GM21423 (cell line): ENCODE measurements around the gene TMC5.
"Not testable (repeated sequence)": the region's sequence is repeated elsewhere in the genome, so short reads cannot be mapped to it uniquely, and the experiment has no call there.

Experiments used
- ATAC-seq: cut with Tn5 transposase; IDR thresholded peaks from one replicate; pipeline ENCODE4 v1.9.1; 2021; ENCODE audit warnings: mild to moderate bottlenecking, moderate library complexity; ENCODE audit not compliant: unreplicated experiment

The TMC5 gene

DNA sequence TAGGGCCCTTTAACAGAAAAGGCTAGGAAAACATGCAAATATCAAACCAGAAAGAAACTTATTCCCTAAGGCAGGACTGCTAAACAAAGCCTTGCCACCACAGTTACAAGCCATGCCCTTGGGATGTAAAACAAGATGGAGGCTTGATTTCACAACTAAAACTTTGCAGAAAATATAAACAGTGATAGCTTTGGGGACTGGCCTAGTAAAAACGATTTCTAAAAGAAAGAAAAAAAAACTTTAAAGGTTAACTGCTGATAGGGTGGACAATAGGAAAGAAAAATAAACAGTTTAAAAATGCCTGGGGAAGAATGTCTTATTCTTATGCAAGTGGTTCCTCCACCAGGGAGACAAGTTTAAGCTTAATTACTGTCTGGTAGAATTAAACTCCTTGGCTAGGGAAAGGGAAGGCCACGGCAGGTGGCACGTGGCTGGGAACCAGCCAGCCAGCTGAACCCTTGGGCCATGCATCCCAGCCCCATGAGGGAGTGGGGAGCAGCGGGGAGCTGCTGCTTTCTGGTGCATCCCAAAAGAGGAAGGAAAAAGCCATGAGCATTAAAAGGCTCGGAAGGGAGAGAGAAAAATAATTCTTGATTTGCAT lies 10.7 kb upstream of the TMC5 start:
- ATAC-seq: no peak

DNA sequence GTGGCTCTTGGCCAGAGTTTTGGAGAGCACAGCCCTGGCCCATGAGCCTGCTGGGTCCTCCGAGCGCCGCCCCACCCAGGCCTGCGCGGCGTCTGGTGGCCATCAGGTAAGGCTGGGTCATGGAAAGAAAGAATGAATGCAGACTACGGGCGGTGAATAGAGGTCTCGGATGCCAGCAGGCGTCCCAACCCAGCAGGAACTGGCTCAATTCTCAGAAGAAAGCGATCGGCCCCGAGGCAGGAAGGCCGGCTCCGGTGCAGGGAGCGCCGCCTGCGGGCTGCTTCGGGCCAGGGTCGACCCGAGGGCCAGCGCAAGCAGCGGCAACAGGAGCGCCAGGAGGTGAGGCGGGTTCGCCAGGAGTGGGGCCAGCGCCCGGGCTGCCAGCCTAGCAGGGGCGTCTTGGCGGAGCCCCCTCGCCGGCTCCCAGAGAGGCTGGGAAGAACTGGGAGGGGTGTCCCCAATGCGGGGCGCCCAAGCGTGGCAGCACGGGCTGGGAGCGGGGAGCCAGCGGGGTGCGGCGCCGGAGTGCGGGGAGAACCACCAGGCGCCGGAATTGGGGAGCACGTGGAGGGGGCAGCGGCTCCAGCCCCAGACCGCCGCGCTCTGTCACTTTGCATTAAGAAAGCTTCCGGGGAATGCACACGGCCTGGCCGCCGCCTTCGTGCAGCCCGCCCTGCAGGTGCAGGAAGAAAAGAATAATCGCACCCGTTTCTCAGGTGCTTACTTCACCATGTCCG lies 7.1 kb upstream of the TMC5 start:
- no peak for ATAC-seq

DNA sequence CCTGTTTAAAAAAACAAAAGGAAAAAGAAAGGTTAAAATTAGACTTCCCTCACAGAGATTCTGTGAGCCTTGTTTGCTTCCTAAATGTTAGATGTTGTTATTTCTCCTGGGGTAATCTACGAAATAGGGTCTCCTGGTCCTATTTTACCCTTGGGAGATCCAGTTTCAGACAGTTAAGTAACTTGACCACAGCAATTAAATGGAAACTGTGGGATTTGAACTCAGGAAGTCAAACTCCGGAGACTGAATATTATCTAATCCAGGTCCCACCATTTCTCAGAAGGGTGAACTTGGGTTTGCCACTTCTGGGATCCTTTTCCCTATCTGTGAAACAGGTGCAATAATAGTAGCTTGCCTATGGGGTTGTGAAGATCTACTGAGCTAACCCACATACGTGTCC lies 6.4 kb upstream of the TMC5 start:
- no peak for ATAC-seq

DNA sequence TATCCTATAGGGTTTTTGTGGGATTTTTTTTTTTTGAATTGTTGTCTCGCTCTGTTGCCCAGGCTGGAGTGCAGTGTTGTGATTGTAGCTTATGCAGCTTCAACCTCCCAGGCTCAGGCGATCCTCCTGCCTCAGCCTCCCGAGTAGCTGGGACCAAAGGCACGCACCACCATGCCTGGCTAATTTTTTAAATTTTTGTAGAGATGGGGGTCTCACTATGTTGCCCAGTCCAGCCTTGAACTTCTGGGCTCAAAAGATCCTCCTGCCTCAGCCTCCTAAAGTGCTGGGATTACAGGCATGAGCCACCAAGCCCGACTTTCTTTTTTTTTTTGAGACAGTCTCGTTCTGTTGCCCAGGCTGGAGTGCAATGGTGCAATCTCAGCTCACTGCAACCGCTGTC lies 5.6 kb upstream of the TMC5 start:
- not testable (repeated sequence) for ATAC-seq

DNA sequence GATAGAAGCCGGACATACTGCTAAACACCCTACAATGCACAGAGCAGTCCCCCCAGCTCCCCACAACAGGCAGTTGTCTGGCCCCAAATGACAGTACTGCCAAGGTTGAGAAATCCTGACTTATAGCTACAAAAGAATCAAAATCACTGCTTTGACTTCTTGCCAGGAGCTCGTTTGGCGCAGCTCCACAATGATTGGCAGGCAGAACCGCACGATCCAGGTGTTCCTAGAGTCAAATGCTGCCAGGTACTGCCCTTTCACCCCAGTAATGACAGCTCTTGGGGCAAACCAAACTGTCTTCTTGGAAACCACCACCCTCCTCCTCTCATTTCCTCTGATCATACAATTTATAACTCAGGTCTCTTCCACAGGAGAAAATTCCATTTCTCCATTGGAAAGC lies 2.2 kb upstream of the TMC5 start:
- no peak for ATAC-seq

DNA sequence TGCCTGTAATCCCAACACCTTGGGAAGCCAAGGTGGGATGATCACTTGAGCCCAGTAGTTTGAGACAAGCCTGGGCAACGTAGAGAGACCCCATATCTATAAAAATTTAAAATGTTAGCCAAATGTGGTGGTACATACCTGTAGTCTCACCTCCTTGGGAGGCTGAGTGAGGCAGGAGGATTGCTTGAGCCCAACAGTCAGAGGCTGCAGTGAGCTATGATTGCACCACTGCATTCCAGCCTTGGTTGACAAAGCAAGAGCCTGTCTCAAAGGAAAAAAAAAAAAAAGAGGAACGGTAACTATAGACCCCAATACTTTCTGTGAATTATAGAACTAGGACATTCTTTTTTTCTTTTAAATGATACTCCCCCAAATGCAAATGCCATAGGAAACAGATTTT lies 1.8 kb upstream of the TMC5 start:
- ATAC-seq: no peak

DNA sequence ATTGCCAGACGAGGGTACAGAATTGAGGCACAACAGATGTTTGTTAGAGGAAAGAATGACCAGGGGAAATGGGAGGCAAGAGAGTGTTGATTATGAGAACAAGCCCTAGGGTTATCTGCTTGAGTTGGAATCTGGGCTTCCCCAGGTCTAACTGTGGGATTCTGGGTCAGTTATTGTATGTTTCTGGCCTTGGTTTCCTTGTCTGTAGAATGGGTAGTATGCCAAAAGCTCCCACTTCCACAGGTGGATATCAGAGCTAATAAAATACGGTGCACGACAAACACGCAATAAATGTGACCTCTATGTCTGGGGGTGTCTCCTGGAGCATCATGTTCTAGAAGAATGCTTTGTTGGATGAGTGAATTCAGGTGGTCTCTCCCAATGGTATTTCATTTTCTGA lies 517 bp downstream of the TMC5 start:
- ATAC-seq: no peak

DNA sequence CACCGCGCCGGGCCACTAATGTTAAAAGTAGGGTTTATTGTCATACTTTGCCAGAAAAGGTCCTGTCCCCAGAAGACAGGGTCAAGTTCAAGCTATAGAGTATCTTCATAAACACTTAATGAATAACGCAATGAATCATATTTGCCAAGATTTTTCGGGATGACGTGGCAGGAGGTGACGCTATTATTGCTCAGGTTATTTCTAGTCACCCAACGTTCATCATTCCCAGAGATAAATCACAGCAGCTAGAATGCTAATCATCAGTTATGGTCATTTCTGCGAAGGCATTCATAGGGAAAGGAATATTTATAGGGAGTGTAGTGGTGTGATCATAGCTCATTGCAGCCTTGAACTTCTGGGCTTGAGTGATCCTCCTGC lies 2.0 kb downstream of the TMC5 start:
- ATAC-seq: no peak

DNA sequence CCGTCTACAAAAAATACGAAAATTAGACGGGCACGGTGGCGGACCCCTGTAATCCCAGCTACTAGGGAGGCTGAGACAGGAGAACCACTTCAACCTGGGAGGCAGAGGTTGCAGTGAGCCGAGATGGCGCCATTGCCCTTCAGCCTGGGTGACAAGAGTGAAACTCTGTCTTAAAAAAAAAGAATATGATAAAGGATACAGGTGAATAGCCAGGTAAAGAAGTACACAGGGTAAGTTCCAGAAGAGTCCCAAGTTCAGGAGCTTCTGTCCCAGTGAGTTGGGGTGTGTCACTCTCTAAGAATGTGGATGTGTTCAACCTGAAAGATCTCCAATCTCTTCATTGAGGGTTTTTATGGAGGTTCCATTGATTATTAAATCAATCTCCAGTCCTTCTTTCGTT lies 6.8 kb downstream of the TMC5 start:
- no peak for ATAC-seq

DNA sequence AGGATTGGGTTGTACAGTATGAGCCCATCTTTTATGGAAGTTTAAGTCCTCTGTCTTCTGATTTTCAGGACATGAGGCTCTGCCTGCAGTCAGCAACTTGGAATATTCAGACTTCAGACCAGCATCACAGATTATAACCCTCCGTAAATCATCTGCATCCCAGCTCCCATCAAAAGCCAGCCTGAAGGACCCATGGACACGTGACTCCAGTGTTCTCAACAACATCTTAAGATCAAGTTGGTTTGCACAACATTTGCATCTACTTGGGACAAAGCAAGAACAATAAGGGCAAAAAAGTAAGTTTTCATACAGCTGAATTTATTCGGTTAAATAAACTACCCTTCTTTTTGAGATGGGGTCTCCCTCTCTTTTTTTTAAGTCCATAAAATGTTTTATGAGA lies 12.7 kb downstream of the TMC5 start:
- ATAC-seq: no peak

DNA sequence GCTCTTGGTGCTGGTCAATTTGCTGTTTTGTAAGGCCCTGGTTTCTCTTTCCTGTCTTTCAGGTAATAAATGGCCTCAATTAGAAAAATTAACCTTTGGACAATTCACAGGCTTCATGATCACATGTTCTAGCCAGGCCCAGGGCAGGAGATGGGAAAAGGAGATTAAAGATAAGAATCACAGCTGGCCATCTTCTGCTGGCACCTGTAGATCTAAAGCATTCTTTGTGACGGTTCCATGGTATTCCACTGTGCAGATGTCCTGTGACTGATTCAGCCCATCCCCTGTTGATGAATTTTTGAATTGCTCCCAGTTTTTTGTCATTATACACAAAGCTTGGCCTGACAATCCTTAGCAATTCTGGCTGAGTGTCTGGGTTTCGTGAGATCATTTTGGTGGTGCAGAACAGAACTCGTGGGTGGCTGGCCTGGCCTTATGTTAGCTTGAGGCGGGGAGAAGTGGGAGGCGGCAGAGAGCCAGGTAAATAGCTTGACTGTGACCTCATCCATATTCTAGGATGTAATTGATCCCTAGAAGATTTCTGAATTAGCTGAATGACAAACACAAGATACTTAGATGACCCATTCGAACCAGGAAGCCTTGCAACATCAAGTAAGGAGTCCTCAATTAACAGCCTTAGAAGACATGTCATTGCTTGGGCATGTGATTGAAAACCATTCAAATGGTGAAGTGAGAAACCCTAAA lies 14.1 kb downstream of the TMC5 start:
- no peak for ATAC-seq

DNA sequence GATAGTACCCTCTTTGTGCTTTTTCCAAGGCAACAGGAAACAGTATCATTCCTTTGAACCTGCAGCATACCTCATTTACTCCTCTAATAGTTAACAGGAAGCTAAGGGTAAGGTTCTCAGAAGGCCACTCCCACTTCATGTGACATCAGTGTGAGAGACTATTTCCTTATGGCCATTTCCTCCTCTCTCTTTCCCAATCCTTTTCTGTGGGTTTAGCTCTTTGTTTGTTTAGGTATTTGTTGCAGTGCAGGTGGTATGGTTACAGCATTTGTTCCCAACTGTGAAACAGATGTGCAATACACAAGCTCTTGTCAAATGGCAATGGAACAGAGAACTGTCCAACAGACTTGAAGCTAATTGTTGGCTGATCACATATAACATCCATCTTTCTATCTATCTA lies 14.7 kb downstream of the TMC5 start:
- ATAC-seq: no peak

DNA sequence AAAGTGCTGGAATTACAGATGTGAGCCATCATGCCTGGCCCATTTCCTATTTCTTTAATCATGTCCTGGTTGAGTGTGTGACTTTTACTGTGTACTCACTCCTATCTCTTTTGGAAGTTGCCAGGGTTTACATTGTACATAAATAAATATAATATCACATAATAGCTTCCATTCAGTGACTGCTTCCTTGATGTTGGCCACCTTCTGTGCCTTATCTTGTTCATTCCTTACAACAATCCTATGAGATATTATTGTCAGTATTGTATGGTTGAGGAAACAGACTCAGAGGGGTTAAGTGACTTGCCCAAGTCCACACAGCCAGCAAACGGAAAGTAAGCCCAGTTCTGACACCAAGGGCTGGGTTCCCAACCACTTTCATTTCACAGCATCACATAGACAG lies 16.9 kb downstream of the TMC5 start:
- ATAC-seq: no peak

DNA sequence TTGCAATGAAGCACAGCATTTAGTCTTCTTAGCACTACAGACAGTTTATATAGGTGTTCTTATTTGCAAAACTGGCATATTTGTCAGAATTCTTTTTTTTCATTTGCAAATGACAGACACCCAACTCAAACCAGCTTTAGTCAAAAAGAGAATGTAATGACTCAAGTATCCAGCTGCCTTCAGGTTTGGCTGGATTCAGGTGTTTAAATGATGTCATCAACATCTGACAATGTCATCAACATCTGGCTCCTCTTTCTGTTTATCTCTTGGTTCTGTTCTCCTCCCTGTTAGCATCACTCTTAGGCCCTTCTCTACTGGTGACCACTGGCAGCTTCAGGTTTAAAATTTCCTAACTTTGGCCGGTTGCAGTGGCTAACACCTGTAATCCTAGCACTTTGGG lies 18.9 kb downstream of the TMC5 start:
- ATAC-seq: no peak

DNA sequence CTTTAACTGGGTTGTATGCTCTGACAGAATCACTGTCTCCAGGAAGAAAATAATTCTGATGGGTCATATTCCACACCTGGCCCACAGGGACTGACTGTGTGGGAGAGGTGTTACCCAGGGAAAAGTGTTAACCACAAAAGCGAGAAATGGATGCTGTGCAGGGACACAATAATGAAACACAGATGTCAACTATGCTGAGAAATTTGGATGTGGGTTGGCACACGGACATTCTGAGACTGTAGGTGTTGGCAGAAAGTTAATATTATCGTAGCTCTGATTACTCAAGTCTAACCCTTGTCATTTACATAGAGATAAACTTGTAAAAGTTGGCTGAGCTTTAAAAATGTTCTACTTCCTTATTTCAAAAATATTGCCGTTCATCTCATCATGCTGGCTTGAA lies 19.6 kb downstream of the TMC5 start:
- no peak for ATAC-seq

DNA sequence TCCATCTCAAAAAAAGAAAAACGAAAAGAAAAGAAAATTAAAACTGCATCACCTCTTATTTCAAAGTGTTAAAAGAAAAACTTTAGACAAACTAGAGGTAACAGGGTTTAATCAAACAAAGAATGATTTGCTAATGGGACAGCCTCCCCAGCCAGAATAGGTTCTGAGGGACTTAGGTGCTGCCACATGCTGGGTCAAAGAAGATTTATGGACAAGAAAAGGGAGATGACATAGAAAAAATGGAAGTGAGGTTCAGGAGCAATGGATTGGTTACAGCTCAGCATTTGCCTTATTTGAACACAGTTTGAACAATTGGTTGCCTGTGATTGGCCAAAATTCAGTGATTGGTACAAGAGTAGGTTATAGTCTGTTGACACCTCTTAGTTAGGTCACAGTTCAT lies 21.1 kb downstream of the TMC5 start:
- no peak for ATAC-seq

DNA sequence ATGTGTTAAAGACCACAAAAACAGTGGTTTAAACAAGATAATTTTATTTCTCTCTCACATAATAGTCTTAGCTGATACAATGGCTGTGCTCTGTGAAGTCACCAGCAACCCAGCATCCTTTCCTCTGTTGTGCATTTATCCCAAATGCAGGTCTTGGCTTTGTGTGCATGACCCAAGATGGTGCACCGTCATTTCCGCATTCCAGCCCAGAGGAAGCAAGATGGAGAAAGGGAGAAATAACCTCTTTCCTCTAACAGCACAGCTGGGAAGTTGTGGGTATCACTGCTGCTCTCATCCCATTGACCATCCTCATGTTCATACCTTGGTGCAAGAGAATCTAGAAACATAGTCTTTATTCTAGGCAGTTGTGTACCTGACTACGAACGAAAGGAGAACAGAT lies 21.8 kb downstream of the TMC5 start:
- ATAC-seq: no peak

DNA sequence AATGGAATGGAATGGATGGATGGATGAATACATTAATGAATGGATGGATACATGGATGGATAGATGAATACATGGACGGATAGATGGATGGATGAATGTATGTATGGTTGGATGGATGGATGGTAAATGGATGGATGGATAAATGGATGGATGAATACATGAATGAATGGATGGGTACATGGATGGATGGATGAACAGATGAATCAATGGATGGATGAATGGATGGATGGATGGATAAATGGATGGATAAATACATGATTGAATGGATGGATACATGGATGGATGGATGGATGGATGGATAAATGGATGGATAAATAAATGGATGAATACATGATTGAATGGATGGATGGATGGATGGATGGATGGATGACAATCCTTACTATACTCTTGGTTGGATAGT lies 26.0 kb downstream of the TMC5 start:
- ATAC-seq: no peak

DNA sequence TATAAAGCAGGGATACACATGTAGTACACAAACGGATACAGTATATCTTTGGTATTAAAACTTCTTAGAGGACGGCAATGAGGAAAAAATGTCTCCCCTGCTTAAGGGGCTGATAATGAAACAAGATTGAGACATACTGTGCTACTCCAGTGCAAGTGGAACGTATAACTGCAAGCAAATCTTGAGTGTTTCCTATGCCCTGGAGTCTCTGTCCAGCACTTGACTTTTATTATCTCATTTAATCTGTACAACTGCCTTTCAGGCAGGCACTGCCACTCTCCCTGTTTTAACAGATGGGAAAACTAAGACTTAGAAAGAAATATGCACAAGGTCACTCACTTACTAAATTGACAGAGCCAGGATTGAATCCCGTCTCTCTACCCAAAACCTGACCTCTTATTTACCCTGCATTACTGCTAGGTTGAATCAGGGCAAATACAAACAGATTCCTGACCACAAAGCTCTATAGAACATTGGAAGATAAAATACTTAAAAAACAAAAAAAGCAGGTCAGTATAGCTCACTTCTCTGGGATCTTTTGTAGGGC lies 28.7 kb downstream of the TMC5 start:
- ATAC-seq: no peak

DNA sequence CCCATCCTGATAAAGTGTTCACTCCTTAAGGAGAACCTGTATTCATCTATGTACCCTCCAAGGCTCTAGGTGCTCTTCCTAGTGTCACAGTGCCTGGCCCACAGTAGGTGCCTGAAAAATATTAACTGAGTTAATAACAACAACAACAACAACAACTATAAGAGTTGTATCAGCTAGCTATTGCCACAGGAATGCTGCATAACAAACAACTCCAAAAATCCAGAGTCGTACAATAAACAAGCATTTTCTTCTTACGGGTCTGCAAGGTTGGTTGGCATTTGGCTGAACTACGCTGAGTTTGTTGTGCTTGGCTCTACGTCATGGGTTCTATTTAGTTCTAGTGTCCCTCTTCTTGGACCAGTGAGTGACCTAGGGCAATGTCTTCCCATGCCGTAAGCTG lies 29.2 kb downstream of the TMC5 start:
- no peak for ATAC-seq

DNA sequence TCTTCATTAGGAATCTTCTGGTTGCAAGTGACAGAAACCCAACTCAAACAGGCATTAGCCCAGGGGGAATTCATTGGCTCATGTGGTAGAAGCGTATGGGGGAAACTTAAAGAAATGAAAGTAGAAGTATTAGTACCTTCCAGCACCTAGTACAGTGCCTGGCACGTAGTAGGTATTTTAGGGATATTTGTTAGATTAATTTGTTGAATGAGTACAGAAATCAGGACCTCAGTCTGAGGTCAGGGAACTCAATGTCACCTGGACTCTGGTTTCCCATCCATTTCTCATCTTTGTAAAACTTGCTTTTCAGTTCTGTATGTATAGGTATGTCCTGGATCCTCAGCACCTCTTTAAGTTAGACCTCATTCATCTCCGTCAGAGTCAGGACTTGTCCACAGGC lies 32.5 kb downstream of the TMC5 start:
- no peak for ATAC-seq

DNA sequence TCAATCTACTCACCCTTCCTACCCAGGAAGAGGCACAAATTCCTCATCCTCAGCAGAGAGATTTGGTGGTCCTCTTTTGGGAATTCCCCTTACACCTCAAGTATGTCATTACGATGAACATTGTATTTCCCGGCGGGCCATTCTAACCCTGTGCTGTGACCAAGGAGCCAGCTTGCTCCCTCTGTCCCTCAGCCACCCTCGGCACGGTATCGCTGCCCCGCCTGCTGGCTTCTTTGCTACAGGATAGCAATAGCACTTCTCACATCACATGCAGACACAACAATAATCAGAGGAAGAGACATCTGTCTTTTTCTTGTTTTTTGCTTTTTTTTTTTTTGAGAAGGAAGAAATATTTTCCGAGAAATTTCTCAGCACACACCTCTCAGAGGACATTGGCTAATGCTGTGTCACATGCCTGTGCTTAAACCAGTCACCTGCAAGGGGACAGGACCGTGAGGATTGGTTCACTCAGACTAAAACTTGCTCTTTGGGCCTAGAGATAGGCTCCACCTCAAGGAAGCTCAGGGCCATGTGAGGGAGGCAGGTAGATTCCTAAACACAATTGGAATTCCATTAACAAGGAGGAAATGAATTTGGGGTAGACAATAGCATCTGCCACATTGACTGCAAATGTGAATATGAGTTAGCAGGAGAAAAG lies 41.2 kb downstream of the TMC5 start:
- ATAC-seq: no peak
